K562 (cell line): Measurements from ENCODE around the gene CCDC185. TPM values are rescaled to one million over a fixed set of nuclear protein-coding genes. Genes with fewer than 3 reads are reported as not detected.

Experiments used
- BHLHE40 ChIP-seq: IDR thresholded peaks from 2 replicates; pipeline ENCODE4 v1.6.1; 2011; ENCODE audit warnings: low read length, improper control_type of control experiment
- ELF1 ChIP-seq: fragments of 200-800 bp; sonication (Bioruptor generic); IDR thresholded peaks from 2 replicates; pipeline ENCODE4 v1.6.1; 2016; ENCODE audit warnings: missing genetic modification characterization, missing compliant biosample characterization
- L3MBTL2 ChIP-seq: fragments of 450-650 bp; IDR thresholded peaks from 2 replicates; pipeline ENCODE4 v1.6.1; 2016; ENCODE audit warnings: mild to moderate bottlenecking, moderate library complexity
- NFIC ChIP-seq: fragments of 450-650 bp; IDR thresholded peaks from 2 replicates; pipeline ENCODE4 v1.6.1; 2017; ENCODE audit warnings: mild to moderate bottlenecking, inconsistent platforms
- NFIX ChIP-seq: fragments of 250-450 bp; sonication (Bioruptor Pico); IDR thresholded peaks from 2 replicates; pipeline ENCODE4 v1.4.0; 2020; ENCODE audit warnings: low read depth, mild to moderate bottlenecking, moderate library complexity
- PHTF2 ChIP-seq: fragments of 250-450 bp; sonication (Bioruptor Pico); IDR thresholded peaks from 2 replicates; pipeline ENCODE4 v1.5.0; 2021; ENCODE audit warnings: mild to moderate bottlenecking
- PTRF ChIP-seq: fragments of 450-650 bp; IDR thresholded peaks from 2 replicates; pipeline ENCODE4 v1.6.1; 2016; ENCODE audit warnings: mild to moderate bottlenecking, missing genetic modification characterization, missing compliant biosample characterization
- ZNF668 ChIP-seq: fragments of 250-450 bp; sonication (Bioruptor Pico); IDR thresholded peaks from 2 replicates; pipeline ENCODE4 v1.8.0; 2022; ENCODE audit warnings: mild to moderate bottlenecking, inconsistent platforms
- ZSCAN32 ChIP-seq: fragments of 450-650 bp; formaldehyde crosslinking; IDR thresholded peaks from 2 replicates; pipeline ENCODE4 v1.4.0; 2020; ENCODE audit warnings: mild to moderate bottlenecking, moderate library complexity
- polyA plus RNA-seq, 8 experiments: library from polyadenylated mRNA; depleted of rRNA in 4 of 8; stranded (reverse) in 5 of 8; unstranded in 3 of 8; fragments of >200 nt; fragmentation: Nextera tagmentation in 2 of 8; fragmentation: Illumina TruSeq in 1 of 8; extraction: Ambion mirVana in 2 of 8; extraction: Trizol in 1 of 8; gene quantifications; 2 replicates each; pipeline versions ENCODE4 v1.2.1 to v1.2.3, GENCODE V29; 2011 to 2014; ENCODE audit warnings: inconsistent platforms in 1 of 8, missing spikeins in 1 of 8
- total RNA-seq, 7 experiments: library from RNA; depleted of rRNA in 6 of 7; stranded (reverse); fragments of >200 nt in 6 of 7; fragmentation: Illumina TruSeq in 2 of 7; extraction: Trizol in 2 of 7; gene quantifications; 2 replicates each; pipeline versions ENCODE4 v1.2.1 to v1.2.3, GENCODE V29; 2011 to 2021; ENCODE audit warnings: low replicate concordance in 1 of 7
- TF ChIP-seq, protein P1 (sequence below), 3 experiments: fragments of 200-800 bp in 1 of 3; sonication (Bioruptor generic) in 1 of 3; sonication (generic) in 1 of 3; formaldehyde crosslinking in 1 of 3; IDR thresholded peaks; 2 replicates each; pipeline versions ENCODE4 v1.6.1 to v1.8.0; 2016 to 2022; ENCODE audit warnings: mild to moderate bottlenecking in 2 of 3, missing compliant biosample characterization in 2 of 3, missing genetic modification characterization in 2 of 3, missing genetic modification reagents in 1 of 3
- TF ChIP-seq, protein P2 (sequence below): fragments of 450-650 bp; IDR thresholded peaks from 2 replicates; pipeline ENCODE4 v1.6.1; 2016; ENCODE audit warnings: mild to moderate bottlenecking, moderate library complexity
- TF ChIP-seq, protein P3 (sequence below): sonication (generic); formaldehyde crosslinking; IDR thresholded peaks from 2 replicates; pipeline ENCODE4 v1.8.1; 2023; ENCODE audit warnings: mild to moderate bottlenecking, missing genetic modification reagents

The CCDC185 gene
- total and polyA plus RNA-seq, 9 of the 15 experiments (the other 6 are each of a cell fraction or from before 2014, with no cell fraction given), result not detected

DNA sequence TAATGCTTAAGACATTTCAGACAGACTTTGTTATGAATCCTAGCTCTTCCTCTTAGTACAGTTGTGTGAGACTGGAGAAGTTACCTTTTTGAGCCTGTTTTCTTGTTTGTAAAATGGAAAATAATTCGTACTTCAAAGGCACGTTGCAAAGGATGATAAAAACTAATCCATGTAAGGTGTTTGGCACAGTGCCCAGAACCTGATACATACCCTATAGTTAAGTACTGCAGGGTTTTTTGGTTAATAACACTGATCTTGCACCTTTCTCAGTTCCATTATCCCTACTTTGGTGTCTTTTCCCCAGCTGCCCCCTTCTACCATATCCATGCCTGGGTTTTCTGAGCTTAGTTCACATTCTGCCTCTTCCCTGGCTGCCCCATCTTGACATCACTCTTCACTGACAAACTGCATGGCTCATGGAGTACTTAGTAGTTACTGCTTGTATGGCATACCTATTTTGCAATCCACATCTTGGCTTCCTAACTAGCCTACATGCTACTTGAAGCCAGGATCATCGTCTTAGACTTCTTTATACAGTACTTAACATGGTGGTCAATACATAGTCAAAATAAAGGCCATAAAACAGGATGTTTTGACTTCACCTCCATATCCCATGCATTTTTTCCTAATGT, 10.1 kb downstream of the CCDC185 start (continued):
- TF ChIP-seq BHLHE40, result 0 out of 2 replicates have a peak, but pooled peaks have one; percentile 19
- TF ChIP-seq NFIC, result peak; percentile 98
- no peak for TF ChIP-seq ELF1 (tag)
- TF ChIP-seq, protein P1, sequence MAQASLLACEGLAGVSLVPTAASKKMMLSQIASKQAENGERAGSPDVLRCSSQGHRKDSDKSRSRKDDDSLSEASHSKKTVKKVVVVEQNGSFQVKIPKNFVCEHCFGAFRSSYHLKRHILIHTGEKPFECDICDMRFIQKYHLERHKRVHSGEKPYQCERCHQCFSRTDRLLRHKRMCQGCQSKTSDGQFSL (CRISPR knock-in tag; IDR thresholded peaks at IDR 0.05), result no peak
- TF ChIP-seq, protein P1 (tag; IDR thresholded peaks at IDR 0.05), result 0 out of 4 replicates have a peak, but pooled peaks of 1 of the 2 experiments have one; percentile 14
- TF ChIP-seq, protein P2, sequence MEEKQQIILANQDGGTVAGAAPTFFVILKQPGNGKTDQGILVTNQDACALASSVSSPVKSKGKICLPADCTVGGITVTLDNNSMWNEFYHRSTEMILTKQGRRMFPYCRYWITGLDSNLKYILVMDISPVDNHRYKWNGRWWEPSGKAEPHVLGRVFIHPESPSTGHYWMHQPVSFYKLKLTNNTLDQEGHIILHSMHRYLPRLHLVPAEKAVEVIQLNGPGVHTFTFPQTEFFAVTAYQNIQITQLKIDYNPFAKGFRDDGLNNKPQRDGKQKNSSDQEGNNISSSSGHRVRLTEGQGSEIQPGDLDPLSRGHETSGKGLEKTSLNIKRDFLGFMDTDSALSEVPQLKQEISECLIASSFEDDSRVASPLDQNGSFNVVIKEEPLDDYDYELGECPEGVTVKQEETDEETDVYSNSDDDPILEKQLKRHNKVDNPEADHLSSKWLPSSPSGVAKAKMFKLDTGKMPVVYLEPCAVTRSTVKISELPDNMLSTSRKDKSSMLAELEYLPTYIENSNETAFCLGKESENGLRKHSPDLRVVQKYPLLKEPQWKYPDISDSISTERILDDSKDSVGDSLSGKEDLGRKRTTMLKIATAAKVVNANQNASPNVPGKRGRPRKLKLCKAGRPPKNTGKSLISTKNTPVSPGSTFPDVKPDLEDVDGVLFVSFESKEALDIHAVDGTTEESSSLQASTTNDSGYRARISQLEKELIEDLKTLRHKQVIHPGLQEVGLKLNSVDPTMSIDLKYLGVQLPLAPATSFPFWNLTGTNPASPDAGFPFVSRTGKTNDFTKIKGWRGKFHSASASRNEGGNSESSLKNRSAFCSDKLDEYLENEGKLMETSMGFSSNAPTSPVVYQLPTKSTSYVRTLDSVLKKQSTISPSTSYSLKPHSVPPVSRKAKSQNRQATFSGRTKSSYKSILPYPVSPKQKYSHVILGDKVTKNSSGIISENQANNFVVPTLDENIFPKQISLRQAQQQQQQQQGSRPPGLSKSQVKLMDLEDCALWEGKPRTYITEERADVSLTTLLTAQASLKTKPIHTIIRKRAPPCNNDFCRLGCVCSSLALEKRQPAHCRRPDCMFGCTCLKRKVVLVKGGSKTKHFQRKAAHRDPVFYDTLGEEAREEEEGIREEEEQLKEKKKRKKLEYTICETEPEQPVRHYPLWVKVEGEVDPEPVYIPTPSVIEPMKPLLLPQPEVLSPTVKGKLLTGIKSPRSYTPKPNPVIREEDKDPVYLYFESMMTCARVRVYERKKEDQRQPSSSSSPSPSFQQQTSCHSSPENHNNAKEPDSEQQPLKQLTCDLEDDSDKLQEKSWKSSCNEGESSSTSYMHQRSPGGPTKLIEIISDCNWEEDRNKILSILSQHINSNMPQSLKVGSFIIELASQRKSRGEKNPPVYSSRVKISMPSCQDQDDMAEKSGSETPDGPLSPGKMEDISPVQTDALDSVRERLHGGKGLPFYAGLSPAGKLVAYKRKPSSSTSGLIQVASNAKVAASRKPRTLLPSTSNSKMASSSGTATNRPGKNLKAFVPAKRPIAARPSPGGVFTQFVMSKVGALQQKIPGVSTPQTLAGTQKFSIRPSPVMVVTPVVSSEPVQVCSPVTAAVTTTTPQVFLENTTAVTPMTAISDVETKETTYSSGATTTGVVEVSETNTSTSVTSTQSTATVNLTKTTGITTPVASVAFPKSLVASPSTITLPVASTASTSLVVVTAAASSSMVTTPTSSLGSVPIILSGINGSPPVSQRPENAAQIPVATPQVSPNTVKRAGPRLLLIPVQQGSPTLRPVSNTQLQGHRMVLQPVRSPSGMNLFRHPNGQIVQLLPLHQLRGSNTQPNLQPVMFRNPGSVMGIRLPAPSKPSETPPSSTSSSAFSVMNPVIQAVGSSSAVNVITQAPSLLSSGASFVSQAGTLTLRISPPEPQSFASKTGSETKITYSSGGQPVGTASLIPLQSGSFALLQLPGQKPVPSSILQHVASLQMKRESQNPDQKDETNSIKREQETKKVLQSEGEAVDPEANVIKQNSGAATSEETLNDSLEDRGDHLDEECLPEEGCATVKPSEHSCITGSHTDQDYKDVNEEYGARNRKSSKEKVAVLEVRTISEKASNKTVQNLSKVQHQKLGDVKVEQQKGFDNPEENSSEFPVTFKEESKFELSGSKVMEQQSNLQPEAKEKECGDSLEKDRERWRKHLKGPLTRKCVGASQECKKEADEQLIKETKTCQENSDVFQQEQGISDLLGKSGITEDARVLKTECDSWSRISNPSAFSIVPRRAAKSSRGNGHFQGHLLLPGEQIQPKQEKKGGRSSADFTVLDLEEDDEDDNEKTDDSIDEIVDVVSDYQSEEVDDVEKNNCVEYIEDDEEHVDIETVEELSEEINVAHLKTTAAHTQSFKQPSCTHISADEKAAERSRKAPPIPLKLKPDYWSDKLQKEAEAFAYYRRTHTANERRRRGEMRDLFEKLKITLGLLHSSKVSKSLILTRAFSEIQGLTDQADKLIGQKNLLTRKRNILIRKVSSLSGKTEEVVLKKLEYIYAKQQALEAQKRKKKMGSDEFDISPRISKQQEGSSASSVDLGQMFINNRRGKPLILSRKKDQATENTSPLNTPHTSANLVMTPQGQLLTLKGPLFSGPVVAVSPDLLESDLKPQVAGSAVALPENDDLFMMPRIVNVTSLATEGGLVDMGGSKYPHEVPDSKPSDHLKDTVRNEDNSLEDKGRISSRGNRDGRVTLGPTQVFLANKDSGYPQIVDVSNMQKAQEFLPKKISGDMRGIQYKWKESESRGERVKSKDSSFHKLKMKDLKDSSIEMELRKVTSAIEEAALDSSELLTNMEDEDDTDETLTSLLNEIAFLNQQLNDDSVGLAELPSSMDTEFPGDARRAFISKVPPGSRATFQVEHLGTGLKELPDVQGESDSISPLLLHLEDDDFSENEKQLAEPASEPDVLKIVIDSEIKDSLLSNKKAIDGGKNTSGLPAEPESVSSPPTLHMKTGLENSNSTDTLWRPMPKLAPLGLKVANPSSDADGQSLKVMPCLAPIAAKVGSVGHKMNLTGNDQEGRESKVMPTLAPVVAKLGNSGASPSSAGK, result 0 out of 2 replicates have a peak, but pooled peaks have one; percentile 41
- TF ChIP-seq PTRF (tag), result no peak
- TF ChIP-seq NFIX (CRISPR knock-in tag), result peak; percentile 87
- TF ChIP-seq L3MBTL2, result peak; percentile 64
- TF ChIP-seq, protein P3, sequence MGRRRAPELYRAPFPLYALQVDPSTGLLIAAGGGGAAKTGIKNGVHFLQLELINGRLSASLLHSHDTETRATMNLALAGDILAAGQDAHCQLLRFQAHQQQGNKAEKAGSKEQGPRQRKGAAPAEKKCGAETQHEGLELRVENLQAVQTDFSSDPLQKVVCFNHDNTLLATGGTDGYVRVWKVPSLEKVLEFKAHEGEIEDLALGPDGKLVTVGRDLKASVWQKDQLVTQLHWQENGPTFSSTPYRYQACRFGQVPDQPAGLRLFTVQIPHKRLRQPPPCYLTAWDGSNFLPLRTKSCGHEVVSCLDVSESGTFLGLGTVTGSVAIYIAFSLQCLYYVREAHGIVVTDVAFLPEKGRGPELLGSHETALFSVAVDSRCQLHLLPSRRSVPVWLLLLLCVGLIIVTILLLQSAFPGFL (CRISPR knock-in tag), result no peak
- TF ChIP-seq ZSCAN32 (CRISPR knock-in tag), result no peak
- 0 out of 2 replicates have a peak, but pooled peaks have one; percentile 12 for TF ChIP-seq ZNF668 (CRISPR knock-in tag)
- TF ChIP-seq PHTF2 (CRISPR knock-in tag), result 0 out of 2 replicates have a peak, but pooled peaks have one; percentile 16
